HG02759 (cell line): ENCODE results near the gene ARID3A.
"Not testable (repeated sequence)": the region's sequence is repeated elsewhere in the genome, so short reads cannot be mapped to it uniquely, and the experiment has no call there.

Experiments
- ATAC-seq: cut with Tn5 transposase; IDR thresholded peaks from one replicate; pipeline ENCODE4 v1.9.1; 2021; ENCODE audit warnings: mild to moderate bottlenecking, moderate library complexity; ENCODE audit not compliant: unreplicated experiment

Gene ARID3A

DNA sequence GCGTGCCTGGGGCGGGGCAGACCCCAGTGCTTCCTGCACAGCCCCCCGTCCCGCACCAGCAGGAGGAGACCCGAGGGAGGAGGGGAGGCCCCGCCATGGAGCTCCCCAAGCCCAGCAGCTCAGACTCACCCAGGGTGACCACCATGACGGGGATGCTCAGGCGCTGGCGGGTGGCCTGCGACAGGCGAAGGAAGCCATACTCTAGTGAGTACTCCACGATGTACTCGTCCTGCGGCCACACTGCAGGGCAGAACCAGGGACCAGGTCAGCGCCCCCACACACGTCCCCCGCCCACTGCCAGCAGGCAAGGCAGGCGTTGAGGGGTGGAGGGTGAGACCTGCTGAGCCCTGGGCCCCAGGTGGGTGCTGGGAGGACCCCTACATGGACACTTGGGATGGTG lies 86.5 kb downstream of the ARID3A start:
- ATAC-seq, result no peak

DNA sequence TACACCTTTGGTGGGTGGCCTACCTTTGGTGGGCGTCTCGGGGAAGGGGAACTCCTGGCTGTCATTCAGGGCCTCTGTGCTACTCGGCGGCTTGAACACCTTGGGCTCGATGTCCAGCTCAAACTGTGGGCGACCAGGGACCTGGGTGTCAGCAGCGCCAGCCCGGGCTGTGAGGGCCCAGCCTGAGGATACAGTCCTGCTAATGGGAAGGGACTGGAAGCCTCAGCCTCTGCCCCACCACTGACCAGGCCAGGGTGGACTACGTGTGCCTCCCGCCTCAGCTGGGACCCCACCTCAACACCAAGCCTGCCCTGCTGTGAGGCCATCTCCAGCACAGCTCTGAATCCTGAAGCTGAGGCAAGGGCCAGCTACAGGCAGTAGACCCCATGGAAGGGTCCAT lies 87.4 kb downstream of the ARID3A start:
- ATAC-seq, result no peak

DNA sequence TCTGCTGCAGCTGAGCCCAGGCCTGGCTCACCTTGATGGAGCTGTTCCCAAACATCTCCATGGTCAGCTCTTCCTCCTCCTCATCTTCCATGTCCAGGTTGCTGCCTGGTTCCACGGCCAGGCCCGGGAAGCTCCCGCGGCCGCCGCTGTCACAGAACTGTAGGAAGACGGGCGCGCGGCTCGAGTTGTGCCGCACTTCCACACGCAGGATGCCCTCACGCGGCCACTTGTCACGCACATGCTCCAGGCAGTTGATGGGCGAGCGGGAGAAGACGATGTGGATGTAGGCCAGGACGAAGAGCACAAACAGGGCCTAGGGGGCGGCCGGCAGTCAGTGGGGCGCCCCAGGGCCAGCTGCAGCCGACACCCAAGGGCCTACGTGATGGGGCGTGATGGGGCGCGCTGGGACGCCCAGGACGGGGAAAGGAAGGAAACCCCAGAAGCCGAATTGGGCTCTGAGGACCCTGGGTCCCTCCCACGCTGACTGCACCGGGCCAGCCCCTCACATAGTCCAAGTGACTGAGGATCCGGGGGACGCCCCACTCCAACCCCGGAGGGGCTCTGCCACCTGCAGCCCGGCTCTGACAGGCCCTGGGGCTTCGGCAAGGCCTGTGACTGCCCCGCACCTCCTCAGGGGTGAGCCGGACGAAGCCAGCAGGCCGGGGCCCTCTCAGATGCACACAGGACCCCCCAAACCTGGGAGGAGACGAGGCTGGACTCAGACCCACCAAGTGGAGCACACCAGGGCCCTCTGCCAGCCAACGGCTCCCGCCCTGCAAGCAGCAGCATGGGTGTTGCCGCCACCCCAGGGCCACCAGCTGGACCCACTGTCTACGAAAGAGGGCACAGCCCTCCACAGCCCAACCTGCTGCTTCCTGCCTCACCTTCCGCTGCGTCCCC lies 88.6 kb downstream of the ARID3A start:
- no peak for ATAC-seq

DNA sequence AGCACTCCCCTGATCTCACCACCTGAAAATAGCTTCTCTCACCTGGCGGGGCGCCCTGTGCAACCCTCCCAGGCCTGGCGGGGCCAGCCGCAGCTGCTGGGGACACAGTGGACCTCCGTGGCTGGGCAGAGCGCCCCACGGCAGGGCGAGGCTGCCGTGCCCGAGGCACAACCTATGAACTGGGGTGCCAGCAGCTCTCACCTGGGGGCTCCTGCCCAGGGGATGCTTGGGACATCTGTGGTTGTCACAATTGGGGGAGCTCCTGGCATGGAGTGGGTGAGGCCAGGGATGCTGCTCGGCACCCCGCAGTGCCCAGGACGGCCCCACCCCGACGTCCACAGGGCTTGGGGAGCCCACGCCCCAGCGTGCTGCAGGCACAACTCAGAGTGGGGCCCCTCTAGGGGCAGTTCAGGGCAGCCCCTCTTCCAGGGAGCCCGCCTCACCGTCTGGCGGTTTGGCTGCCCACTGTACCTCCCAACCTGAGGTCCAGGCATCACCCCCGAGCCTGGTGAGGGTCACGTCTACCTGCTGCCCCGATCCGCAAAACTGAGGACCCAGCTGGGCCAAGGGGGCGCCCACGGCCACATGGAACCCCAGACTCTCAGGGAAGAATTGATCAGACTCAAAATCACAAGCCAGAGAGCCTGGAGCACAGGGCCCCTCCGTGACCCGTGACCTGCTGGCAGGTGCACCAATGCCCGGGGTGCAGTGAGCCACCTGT lies 89.4 kb downstream of the ARID3A start:
- ATAC-seq, result no peak

DNA sequence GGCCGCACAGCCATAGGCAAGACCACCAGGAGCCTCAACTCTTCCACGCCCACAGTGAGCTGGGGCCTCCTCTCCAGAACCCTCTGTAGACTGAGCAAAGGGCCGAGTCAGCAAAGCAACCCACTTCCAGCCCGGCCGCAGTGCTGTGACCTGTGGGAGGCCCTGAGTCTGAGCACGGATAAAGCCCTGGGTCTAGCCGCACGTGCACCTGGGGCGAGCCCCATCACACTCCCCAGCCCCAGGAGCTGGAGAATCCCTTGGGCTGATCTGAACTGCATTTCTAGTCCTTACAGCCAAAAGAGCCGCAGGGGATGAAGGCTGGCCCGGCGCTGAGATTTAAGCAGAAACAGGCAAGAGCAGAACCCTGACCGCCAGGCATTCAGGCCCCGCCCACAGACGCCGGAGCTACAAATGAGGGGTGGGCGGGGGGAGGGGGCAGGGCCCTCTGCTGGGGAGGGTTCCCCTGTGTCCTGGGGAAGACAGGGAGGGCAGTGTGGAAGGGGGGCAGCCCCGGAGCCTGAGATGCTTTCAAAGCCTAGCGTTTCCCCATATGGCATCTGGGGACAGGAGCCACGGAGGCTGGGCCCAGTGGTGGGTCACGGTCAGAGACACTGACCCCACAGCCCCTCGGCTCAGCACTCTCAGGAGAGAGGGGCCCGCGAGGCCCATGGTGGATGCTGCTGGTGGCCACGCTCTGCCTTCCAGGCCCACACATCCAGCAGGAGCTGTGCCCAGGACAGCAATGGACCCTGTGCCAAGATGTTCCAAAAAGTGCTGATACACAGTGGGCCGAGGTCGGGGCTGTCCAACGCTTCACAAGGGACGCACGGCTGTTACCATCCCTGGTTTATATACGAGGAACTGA lies 90.2 kb downstream of the ARID3A start:
- no peak for ATAC-seq

DNA sequence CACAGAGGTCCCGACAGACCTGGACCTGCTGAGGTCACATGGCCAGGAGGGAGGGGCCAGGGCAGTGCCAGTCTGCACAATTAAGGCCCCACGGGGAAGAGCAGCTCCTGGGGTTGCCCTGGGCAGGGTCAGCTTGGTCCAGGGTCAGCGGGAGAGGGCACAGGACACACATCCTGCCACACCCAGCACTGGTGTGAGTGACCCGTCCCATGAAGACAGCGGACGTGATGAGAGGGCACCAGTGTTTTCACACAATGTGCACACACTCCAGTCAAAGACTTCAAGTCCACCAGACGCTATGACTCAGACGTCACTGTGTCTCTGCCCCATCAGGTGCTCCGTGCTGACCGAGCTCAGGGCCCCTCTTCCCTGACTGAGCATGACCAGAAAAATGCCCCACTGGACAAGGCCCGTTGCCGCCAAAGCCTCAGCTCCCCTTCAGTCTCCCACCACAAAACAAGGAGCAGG lies 90.8 kb downstream of the ARID3A start:
- no peak for ATAC-seq

DNA sequence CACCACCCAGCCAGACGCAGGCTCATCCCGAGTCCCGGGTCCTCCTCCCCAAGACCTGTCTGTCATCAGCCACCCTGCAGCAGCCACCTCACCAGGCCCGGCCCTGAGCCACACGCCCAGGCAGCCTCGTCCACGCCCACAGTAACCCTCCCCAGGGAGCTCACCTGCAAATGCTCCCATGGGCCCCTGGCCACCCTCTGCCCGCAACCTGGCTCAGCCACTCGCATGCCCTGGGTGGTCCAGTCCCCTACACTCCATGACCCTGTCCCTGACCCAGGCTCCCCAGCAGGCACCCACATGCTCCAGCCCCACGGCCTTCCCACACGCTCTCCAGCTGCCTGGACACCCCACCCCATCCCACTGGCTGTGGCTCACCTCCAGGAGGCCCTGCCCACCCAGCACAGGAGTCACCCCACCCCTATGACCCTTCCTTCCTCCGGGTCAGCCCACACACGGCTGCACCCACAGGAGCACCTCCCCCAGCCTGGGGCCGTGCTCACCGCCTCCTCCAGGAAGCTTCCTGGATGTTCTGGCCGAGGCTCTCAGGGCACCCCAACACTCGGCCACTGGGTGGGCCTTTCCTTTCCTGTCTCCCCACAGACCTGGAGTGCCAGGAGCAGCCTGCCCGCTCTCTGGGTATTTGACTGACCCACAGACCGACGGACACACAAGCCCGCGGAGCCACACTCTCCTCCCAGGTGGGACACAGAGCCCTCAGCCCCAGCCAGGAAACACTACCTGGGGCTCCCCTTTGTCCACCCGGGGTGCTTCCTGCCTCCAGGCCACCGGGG lies 91.5 kb downstream of the ARID3A start:
- ATAC-seq, result no peak

DNA sequence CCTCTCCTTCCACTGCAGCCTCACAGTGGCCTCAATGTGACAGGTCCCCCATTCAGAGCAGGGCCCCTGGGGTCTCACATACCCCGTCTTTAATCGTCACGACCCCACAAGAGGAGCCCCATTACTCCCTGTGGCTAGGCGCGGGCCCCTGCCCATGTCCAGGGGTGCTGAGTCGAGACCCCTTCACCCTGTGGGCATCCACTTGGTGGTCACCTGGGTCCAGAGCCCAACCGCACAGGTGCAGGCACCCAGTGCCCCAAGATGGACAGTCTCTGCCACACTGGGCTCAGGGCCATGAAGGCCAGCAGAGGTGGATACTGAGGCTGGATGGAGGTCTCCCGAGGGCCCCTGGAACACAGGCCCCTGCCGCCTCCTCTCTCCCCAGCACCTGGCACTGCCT lies 92.1 kb downstream of the ARID3A start:
- ATAC-seq, result no peak

DNA sequence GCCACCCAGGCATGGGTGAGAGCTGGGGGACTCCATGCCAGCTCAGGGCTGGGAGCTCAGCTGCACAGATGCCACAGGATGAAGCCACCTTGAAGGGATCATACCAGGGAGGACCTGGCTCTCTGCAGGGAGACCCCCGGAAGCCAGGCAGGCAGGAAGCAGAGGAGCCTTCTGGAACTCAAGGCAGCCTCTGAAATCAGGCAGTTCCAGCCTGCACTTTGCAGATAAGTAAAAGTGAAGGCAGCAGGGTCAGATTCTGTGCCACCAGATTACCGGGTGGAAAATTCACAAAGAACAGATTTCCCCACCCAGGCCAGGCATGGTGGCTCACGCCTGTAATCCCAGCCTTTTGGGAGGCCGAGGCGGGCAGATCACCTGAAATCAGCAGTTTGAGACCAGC lies 92.6 kb downstream of the ARID3A start:
- ATAC-seq, result no peak

DNA sequence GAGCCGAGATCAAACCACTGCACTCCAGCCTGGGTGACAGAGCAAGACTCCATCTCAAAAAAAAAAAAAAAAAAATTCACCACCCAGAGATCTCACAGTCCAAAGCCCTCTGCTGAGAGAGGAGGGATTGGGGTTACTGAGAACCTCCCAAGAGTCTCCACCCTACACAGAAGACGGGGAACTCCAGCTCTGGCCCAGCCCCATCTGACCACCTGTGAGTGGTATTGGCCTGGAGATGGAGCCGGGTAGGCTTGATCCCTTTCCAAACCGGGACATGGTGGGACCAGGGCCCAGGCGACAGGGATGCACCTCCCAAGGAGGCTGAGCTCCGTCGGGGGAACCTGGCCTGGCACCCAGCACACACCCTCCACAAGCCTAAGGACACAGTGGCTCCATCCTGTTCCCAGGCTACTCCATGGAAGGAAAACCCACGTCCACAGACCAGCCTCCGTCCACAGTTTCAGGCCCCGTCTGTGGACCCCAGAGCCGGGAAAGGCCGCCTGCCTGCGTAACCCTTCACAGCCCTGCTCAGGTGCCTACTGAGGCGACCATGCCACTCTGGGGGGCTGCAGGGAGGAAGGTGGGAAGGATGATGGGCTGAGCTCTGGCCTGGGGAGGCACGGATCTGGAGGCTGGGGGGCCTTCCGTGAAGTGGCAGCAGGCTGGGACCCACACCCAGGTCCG lies 93.2 kb downstream of the ARID3A start:
- no peak for ATAC-seq

DNA sequence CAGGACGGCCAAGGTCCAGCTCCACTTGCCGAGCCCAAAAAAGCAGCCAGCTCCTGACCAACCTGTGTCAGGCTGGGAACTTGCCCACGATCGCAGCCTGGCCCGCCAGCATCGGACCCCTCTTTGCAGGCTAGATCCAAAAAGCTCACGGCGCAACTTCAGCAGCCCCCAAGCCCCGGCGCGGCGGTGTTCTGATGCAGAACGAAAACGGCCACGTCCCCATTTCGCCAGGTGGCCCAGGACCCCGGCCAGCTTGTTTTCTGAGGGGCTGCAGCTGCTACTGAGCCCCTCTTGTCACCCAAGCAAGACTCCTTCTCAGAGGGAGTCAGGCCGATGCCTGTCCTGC lies 93.8 kb downstream of the ARID3A start:
- no peak for ATAC-seq

DNA sequence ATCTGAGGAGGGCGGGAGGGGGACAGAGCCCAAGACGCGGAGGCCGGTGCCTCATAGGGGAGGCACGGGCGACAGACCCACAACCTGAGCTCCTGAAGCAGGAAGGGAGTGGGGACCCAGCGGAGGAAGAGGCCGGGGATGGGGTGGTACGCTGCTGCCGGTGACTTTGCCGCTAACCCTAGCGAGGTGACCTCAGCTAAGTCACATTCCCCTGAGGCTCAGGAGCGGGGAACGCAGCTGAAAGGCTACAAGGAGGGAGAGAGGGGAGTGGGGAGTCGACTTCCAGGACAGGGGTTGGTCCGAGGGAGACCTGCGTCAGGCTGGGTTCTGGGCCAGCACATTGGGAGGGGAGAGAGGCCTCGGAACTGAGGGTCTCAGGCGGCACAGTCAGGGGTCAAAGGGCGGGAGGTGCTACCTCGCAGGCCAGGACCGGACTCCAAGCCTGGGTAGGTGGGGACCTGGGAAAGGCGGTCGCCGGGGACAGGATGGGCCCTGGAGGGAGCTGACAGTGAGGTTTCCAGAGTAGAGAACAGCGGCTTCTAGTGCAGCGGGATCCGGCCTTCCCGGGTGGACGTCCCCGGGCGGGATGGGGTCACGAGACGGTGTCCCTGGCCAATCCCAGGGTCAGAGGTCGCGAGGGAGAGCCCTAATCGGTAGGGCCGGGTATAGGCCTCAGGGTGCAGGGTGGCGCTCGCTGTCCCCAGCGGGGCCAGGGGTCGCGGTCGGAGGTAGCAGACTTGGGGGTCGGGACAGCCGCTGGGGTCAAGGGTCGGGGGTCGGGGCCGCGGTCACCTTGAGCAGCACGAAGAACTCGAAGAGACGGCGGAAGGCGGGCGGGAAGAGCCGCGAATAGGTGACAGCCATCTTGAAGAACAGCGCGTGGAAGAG lies 94.4 kb downstream of the ARID3A start:
- no peak for ATAC-seq

DNA sequence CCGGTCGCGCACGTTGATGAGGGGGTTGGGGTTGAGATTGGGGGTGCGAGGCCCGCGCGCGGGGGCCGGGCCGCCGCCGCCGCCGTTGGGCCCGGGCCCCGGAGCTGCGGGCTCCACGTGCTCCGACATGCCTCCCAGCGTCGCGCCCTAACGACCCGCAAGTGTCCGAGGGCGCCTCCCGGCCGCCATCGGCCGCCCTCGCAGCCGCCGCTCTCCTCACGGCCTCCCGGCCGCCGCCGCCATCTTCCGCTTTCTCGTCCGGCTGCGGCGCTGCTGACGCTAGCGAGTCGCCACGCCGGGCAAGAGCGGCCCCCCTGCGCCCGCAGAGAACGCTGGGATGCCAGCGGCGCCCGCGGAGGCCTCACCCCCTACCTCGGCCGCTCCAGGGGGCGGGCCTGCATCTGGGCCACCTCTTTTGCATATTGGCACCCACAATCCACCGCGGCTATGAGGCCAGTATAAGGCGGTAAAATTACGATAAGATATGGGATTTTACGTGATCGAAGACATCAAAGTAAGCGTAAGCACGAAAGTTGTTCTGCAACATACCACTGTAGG lies 95.1 kb downstream of the ARID3A start, which contains the start of gene TMEM259:
TSS of gene TMEM259 (minus strand) at position 256 of the 558 bp plus-strand sequence. CDS start at position 129, 127 bp downstream.
- ATAC-seq, result peak; percentile 86

DNA sequence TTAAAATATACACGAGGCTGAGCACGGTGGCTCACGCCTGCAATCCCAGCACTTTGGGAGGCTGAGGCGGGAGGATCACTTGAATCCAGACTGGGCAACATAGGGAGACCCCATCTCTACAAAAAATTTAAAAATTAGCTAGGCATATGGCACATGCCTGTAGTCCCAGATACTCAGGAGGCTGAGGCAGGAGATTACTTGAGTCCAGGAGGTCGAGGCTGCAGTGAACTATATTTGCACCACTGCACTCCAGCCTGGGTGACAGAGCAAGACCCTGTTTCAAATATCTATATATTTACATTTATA lies 98.0 kb downstream of the ARID3A start:
- not testable (repeated sequence) for ATAC-seq

DNA sequence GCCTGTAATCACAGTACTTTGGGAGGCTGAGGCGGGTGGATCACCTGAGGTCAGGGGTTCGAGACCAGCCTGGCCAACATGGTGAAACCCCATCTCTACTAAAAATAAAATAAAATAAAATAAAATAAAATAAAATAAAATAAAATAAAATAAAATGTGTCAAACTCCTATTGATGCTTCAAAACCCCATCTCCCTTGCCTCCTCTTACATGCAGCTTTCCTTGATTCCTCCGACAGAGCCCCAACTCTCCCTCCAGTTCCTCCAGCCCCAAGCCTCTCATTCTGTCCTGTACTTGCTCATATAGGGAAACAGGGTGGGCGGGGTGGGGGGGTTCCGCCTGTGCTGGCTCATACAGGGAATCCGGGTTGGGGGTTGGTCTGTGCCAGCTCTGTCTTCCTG lies 99.2 kb downstream of the ARID3A start:
- ATAC-seq, result not testable (repeated sequence)
